Stomach (tissue), 4 donors: ENCODE data around the gene RRAGD.

Source experiments
- EP300 ChIP-seq: sonication (generic); formaldehyde crosslinking; IDR thresholded peaks from one replicate; pipeline ENCODE4 v1.6.1; 2017; ENCODE audit warnings: antibody characterized with exemption
- POLR2A ChIP-seq, 4 donors: fragments of 450-650 bp; IDR thresholded peaks; one replicate each; pipeline ENCODE4 v1.6.1; 2016; ENCODE audit warnings: antibody characterized with exemption in 4 of 4, control low read depth in 2 of 4, mild to moderate bottlenecking in 1 of 4, moderate library complexity in 1 of 4
- POLR2AphosphoS5 ChIP-seq, 3 donors: sonication (generic); formaldehyde crosslinking; IDR thresholded peaks; one replicate each; pipeline ENCODE4 v1.6.1; 2016; ENCODE audit warnings: antibody characterized with exemption in 3 of 3
- TF ChIP-seq, protein P1 (sequence below), 7 experiments: fragments of 450-650 bp in 4 of 7; fragments of 200-600 bp in 3 of 7; sonication (generic) in 3 of 7; IDR thresholded peaks; one replicate each; pipeline ENCODE4 v1.5.1; 2016 to 2019; ENCODE audit warnings: antibody characterized with exemption in 7 of 7, control low read depth in 2 of 7, mild to moderate bottlenecking in 1 of 7

- no peak for TF ChIP-seq POLR2A (IDR thresholded peaks at IDR 0.05)
- TF ChIP-seq, protein P1, sequence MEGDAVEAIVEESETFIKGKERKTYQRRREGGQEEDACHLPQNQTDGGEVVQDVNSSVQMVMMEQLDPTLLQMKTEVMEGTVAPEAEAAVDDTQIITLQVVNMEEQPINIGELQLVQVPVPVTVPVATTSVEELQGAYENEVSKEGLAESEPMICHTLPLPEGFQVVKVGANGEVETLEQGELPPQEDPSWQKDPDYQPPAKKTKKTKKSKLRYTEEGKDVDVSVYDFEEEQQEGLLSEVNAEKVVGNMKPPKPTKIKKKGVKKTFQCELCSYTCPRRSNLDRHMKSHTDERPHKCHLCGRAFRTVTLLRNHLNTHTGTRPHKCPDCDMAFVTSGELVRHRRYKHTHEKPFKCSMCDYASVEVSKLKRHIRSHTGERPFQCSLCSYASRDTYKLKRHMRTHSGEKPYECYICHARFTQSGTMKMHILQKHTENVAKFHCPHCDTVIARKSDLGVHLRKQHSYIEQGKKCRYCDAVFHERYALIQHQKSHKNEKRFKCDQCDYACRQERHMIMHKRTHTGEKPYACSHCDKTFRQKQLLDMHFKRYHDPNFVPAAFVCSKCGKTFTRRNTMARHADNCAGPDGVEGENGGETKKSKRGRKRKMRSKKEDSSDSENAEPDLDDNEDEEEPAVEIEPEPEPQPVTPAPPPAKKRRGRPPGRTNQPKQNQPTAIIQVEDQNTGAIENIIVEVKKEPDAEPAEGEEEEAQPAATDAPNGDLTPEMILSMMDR (IDR thresholded peaks at IDR 0.05), result no peak
- no peak for TF ChIP-seq POLR2AphosphoS5 (IDR thresholded peaks at IDR 0.05)
- no peak for TF ChIP-seq EP300
Measured at GRCh38 chr6:89323511-89323971, 88.5 kb downstream of the RRAGD start.
